IgD-negative memory B cell (primary cell): ENCODE results near the gene TNC. TPM values are rescaled to one million over a fixed set of nuclear protein-coding genes. Genes with fewer than 3 reads are reported as not detected.

Experiments
- H3K27ac Mint-ChIP-seq, 3 donors: one replicate each; pipeline ENCODE4 v1.8.0; 2020 to 2022; ENCODE audit warnings: mild to moderate bottlenecking in 3 of 3, mixed read lengths in 3 of 3, moderate library complexity in 1 of 3
- H3K27me3 Mint-ChIP-seq: one replicate; pipeline ENCODE4 v1.8.0; 2021; ENCODE audit warnings: mixed read lengths
- H3K36me3 Mint-ChIP-seq: one replicate; pipeline ENCODE4 v1.8.0; 2020; ENCODE audit warnings: mild to moderate bottlenecking, mixed read lengths
- H3K4me1 Mint-ChIP-seq, 3 donors: one replicate each; pipeline ENCODE4 v1.8.0; 2020 to 2022; ENCODE audit warnings: mixed read lengths in 3 of 3, mild to moderate bottlenecking in 1 of 3
- H3K4me3 Mint-ChIP-seq, 4 donors: one replicate each; pipeline ENCODE4 v1.8.0; 2020 to 2022; ENCODE audit warnings: mild to moderate bottlenecking in 4 of 4, mixed read lengths in 4 of 4, moderate library complexity in 3 of 4
- H3K9me3 Mint-ChIP-seq, 3 donors: one replicate each; pipeline ENCODE4 v1.8.0; 2020 to 2021; ENCODE audit warnings: mixed read lengths in 3 of 3, mild to moderate bottlenecking in 1 of 3
- polyA plus RNA-seq: library from polyadenylated mRNA; unstranded; fragments of 300-500 nt; fragmentation: Illumina TruSeq; gene quantifications from one replicate; pipeline ENCODE4 v1.2.3, GENCODE V29; 2021

TNC gene
- polyA plus RNA-seq, 1 donor from 2014 or later: not detected

- Mint-ChIP-seq H3K27ac (no peak overlapping the region), H3K27me3 (peaks cover 1% of the 10 kb centered on the region), H3K4me1 (no peaks in the 10 kb centered on the region), H3K9me3 (peaks cover 0 to 8% (median 6%) of the 10 kb centered on the region in 3 donors), H3K4me3 (no peak overlapping the region), H3K36me3 (no peaks in the 10 kb centered on the region)
Measured at GRCh38 chr9:114981063-114981462, 136.9 kb downstream of the TNC start.

GRCh38 chr9:114973216-114973615 is 144.7 kb downstream of the TNC start:
- Mint-ChIP-seq H3K27ac (no peak overlapping the region), H3K9me3 (peaks cover 0 to 7% (median 0%) of the 10 kb centered on the region in 3 donors), H3K4me1 (no peaks in the 10 kb centered on the region), H3K4me3 (no peak overlapping the region), H3K36me3 (peaks cover 1% of the 10 kb centered on the region), H3K27me3 (peaks cover 3% of the 10 kb centered on the region)

- no peaks in the 10 kb centered on the region for H3K4me1 Mint-ChIP-seq
- peaks cover 3% of the 10 kb centered on the region for H3K27me3 Mint-ChIP-seq
- H3K36me3 Mint-ChIP-seq: peaks cover 1% of the 10 kb centered on the region
- H3K27ac Mint-ChIP-seq: no peak overlapping the region
- no peak overlapping the region for H3K4me3 Mint-ChIP-seq
- peaks cover 0 to 7% (median 0%) of the 10 kb centered on the region in 3 donors for H3K9me3 Mint-ChIP-seq
Measured at GRCh38 chr9:114972510-114973136, 145.3 kb downstream of the TNC start.

Other genes with a start within 250 kb of the TNC start
- 3.5 TPM for gene TNFSF8, start 187.6 kb downstream of the TNC start, polyA plus RNA-seq